ENCODE measurements around the gene SLC38A1. TPM values are rescaled to one million over a fixed set of nuclear protein-coding genes. Genes with fewer than 3 reads are reported as not detected.
"Not testable (repeated sequence)": the region's sequence is repeated elsewhere in the genome, so short reads cannot be mapped to it uniquely, and the experiment has no call there.

Gene SLC38A1
- total RNA-seq, 1 experiment from 2014 or later: 107 TPM

GRCh38 chr12:46256942-46257341, 11.9 kb downstream of the SLC38A1 start:
- no peaks in the 10 kb centered on the region for H3K9me3 ChIP-seq (ENCODE audit: low read length)
- H3K9ac ChIP-seq (ENCODE audit: low read length): no peak overlapping the region
- H2AFZ ChIP-seq (ENCODE audit: low read length): no peak overlapping the region
- no peaks in the 10 kb centered on the region for H3F3A ChIP-seq (ENCODE audit: low read length, unreplicated experiment)
- CTCF ChIA-PET: no interaction called here
- intact Hi-C loops (cut with micrococcal nuclease): no loop called here
- peaks cover 31% of the 10 kb centered on the region for H3K4me1 ChIP-seq (ENCODE audit: insufficient read depth, low read length)
- H3K36me3 ChIP-seq (ENCODE audit: low read depth, low read length): peaks cover 28% of the 10 kb centered on the region
- POLR2A ChIA-PET (ENCODE audit: unreplicated experiment): no interaction called here
- no TSS peak for BruUV-seq (replicated peaks)
- no peak overlapping the region for H3K4me2 ChIP-seq (ENCODE audit: low read length)
- no peak overlapping the region for H3K4me3 ChIP-seq (ENCODE audit: low read length)
- no peak for ATAC-seq
- peaks cover 58% of the 10 kb centered on the region for H4K20me1 ChIP-seq (ENCODE audit: low read length)
- H3K9me2 ChIP-seq (replicated peaks; ENCODE audit: low read length): no peaks in the 10 kb centered on the region
- TF ChIP-seq EZH2phosphoT487 (IDR thresholded peaks at IDR 0.05; ENCODE audit: borderline replicate concordance, low read length) (no peak), EZH2 (IDR thresholded peaks at IDR 0.05; ENCODE audit: low read length, unreplicated experiment) (no peak), CTCF (conservative IDR thresholded peaks at IDR 0.05; ENCODE audit: low read depth, low read length) (no peak)
- no peak overlapping the region for H3K27ac ChIP-seq (ENCODE audit: low read length)
- no peaks in the 10 kb centered on the region for H3K27me3 ChIP-seq (ENCODE audit: low read length)
- H3K79me2 ChIP-seq (ENCODE audit: low read length): peaks cover 99% of the 10 kb centered on the region
- DNase-seq: no peak

GRCh38 chr12:46253544-46254162, 15.2 kb downstream of the SLC38A1 start:
- BruUV-seq (replicated peaks): no TSS peak
- H3K79me2 ChIP-seq (ENCODE audit: low read length): peaks cover 98% of the 10 kb centered on the region
- no peaks in the 10 kb centered on the region for H3K27me3 ChIP-seq (ENCODE audit: low read length)
- H3K9me3 ChIP-seq (ENCODE audit: low read length): no peaks in the 10 kb centered on the region
- H3K9me2 ChIP-seq (replicated peaks; ENCODE audit: low read length): no peaks in the 10 kb centered on the region
- no peak overlapping the region for H3K9ac ChIP-seq (ENCODE audit: low read length)
- ChIA-PET POLR2A (ENCODE audit: unreplicated experiment) (interaction anchor here (0.6 kb wide), 1 partner anchor 133 kb away, joined by 3 read pairs; no protein-coding TSS in a partner anchor), CTCF (no interaction called here)
- peaks cover 31% of the 10 kb centered on the region for H3K36me3 ChIP-seq (ENCODE audit: low read depth, low read length)
- H4K20me1 ChIP-seq (ENCODE audit: low read length): peaks cover 30% of the 10 kb centered on the region
- no peaks in the 10 kb centered on the region for H3K4me1 ChIP-seq (ENCODE audit: insufficient read depth, low read length)
- no peak overlapping the region for H3K27ac ChIP-seq (ENCODE audit: low read length)
- intact Hi-C loops (cut with micrococcal nuclease): no loop called here
- no peak overlapping the region for H3K4me3 ChIP-seq (ENCODE audit: low read length)
- no peaks in the 10 kb centered on the region for H3F3A ChIP-seq (ENCODE audit: low read length, unreplicated experiment)
- no peak overlapping the region for H2AFZ ChIP-seq (ENCODE audit: low read length)
- DNase-seq (no peak), ATAC-seq (no peak)
- H3K4me2 ChIP-seq (ENCODE audit: low read length): no peak overlapping the region
- TF ChIP-seq EZH2 (IDR thresholded peaks at IDR 0.05; ENCODE audit: low read length, unreplicated experiment) (no peak), CTCF (conservative IDR thresholded peaks at IDR 0.05; ENCODE audit: low read depth, low read length) (no peak), EZH2phosphoT487 (IDR thresholded peaks at IDR 0.05; ENCODE audit: borderline replicate concordance, low read length) (no peak)

- H3K9me2 ChIP-seq (replicated peaks; ENCODE audit: low read length); ATAC-seq; CTCF ChIA-PET; H2AFZ ChIP-seq (ENCODE audit: low read length); H3F3A ChIP-seq (ENCODE audit: low read length, unreplicated experiment); DNase-seq; H3K4me3 ChIP-seq (ENCODE audit: low read length); H3K9me3 ChIP-seq (ENCODE audit: low read length); H3K27ac ChIP-seq (ENCODE audit: low read length); H3K9ac ChIP-seq (ENCODE audit: low read length); POLR2A ChIA-PET (ENCODE audit: unreplicated experiment); H3K4me2 ChIP-seq (ENCODE audit: low read length); H3K4me1 ChIP-seq (ENCODE audit: insufficient read depth, low read length); intact Hi-C loops (cut with micrococcal nuclease); BruUV-seq (replicated peaks); H3K27me3 ChIP-seq (ENCODE audit: low read length): not testable (repeated sequence)
- peaks cover 29% of the 10 kb centered on the region for H3K36me3 ChIP-seq (ENCODE audit: low read depth, low read length)
- peaks cover 97% of the 10 kb centered on the region for H3K79me2 ChIP-seq (ENCODE audit: low read length)
- peaks cover 15% of the 10 kb centered on the region; the same call in 1 of the 2 replicates for H4K20me1 ChIP-seq (ENCODE audit: low read length)
These were observed 16.8 kb downstream of the SLC38A1 start for GRCh38 chr12:46251994-46252393.

GRCh38 chr12:46249960-46250359, 18.9 kb downstream of the SLC38A1 start:
- POLR2A ChIA-PET (ENCODE audit: unreplicated experiment); DNase-seq; H3K9me2 ChIP-seq (replicated peaks; ENCODE audit: low read length); H2AFZ ChIP-seq (ENCODE audit: low read length); H3K4me1 ChIP-seq (ENCODE audit: insufficient read depth, low read length); H3K27ac ChIP-seq (ENCODE audit: low read length); H3K4me3 ChIP-seq (ENCODE audit: low read length); CTCF ChIA-PET; H3K27me3 ChIP-seq (ENCODE audit: low read length); H3F3A ChIP-seq (ENCODE audit: low read length, unreplicated experiment); BruUV-seq (replicated peaks); H3K4me2 ChIP-seq (ENCODE audit: low read length); H3K9ac ChIP-seq (ENCODE audit: low read length); intact Hi-C loops (cut with micrococcal nuclease); ATAC-seq; H3K9me3 ChIP-seq (ENCODE audit: low read length): not testable (repeated sequence)
- H3K36me3 ChIP-seq (ENCODE audit: low read depth, low read length): peaks cover 37% of the 10 kb centered on the region
- H3K79me2 ChIP-seq (ENCODE audit: low read length): peaks cover 97% of the 10 kb centered on the region
- peaks cover 22% of the 10 kb centered on the region; the same call in 1 of the 2 replicates for H4K20me1 ChIP-seq (ENCODE audit: low read length)
